ENCODE data around the gene NOL7.

DNA sequence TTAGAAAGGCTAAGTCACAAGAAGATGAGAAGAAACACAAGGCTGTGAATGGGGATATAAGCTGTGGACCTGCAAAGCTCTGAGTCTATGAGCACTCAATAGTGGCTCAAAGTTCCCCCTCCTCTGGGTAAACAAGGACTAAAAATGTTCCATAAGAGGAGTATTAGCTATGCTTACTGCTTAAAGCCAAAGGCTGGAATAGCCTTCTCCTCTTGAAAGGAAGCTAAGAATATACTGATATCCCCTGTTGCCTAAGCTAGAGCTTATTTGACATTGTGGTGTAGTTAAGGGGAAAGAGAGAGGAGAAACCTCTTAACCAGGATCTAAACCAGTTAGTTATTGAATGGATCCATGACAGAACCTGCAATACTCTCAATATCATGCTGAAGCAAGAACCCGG lies 45.8 kb downstream of the NOL7 start:
- no peak for TF ChIP-seq POLR2A (IDR thresholded peaks at IDR 0.05)
- TF ChIP-seq, protein P1, sequence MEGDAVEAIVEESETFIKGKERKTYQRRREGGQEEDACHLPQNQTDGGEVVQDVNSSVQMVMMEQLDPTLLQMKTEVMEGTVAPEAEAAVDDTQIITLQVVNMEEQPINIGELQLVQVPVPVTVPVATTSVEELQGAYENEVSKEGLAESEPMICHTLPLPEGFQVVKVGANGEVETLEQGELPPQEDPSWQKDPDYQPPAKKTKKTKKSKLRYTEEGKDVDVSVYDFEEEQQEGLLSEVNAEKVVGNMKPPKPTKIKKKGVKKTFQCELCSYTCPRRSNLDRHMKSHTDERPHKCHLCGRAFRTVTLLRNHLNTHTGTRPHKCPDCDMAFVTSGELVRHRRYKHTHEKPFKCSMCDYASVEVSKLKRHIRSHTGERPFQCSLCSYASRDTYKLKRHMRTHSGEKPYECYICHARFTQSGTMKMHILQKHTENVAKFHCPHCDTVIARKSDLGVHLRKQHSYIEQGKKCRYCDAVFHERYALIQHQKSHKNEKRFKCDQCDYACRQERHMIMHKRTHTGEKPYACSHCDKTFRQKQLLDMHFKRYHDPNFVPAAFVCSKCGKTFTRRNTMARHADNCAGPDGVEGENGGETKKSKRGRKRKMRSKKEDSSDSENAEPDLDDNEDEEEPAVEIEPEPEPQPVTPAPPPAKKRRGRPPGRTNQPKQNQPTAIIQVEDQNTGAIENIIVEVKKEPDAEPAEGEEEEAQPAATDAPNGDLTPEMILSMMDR (IDR thresholded peaks at IDR 0.05) = no peak
